ENCODE measurements around the gene CD200R1L.

GRCh38 chr3:112865757-112866156 lies 19.1 kb upstream of the CD200R1L start:
- TF ChIP-seq POLR2A (IDR thresholded peaks at IDR 0.05; ENCODE audit: low read depth, low read length) (no peak), RFX5 (IDR thresholded peaks at IDR 0.05; ENCODE audit: low read depth, low read length) (no peak), CTCF (conservative IDR thresholded peaks at IDR 0.05; ENCODE audit: low read depth, low read length) (no peak), RAD21 (IDR thresholded peaks at IDR 0.05; ENCODE audit: low read length) (no peak), CEBPB (IDR thresholded peaks at IDR 0.05; ENCODE audit: low read depth, low read length) (no peak), BHLHE40 (IDR thresholded peaks at IDR 0.05; ENCODE audit: low read depth, low read length) (no peak), NFE2L2 (IDR thresholded peaks at IDR 0.05; ENCODE audit: low read depth, low read length) (no peak), CHD1 (IDR thresholded peaks at IDR 0.05; ENCODE audit: low read depth, low read length) (no peak), SMC3 (IDR thresholded peaks at IDR 0.05; ENCODE audit: low read depth, low read length) (no peak)
